Mucosa of gallbladder (tissue), 1 donor: ENCODE data around the gene LY6G5C. TPM values are rescaled to one million over a fixed set of nuclear protein-coding genes. Genes with fewer than 3 reads are reported as not detected.
A peak's percentile ranks its signal among the peaks of the same experiment; 100 is the strongest.

Experiments used
- DNase-seq: peaks from one replicate; pipeline ENCODE4 v3.0.0-alpha.2; 2020; ENCODE audit warnings: low spot score
- total RNA-seq: library from RNA; stranded (reverse); gene quantifications from one replicate; pipeline ENCODE4 v1.2.1, GENCODE V29; 2021
- donor health status: DM: no; HTN: no; CAD: no.

The LY6G5C gene
- total RNA-seq, 1 donor from 2014 or later: 5.2 TPM

GRCh38 chr6:31663126-31663960 lies 17.5 kb downstream of the LY6G5C start:
- DNase-seq: no peak

- no peak for DNase-seq
These were observed 18.6 kb downstream of the LY6G5C start for GRCh38 chr6:31662124-31662723.

DNA sequence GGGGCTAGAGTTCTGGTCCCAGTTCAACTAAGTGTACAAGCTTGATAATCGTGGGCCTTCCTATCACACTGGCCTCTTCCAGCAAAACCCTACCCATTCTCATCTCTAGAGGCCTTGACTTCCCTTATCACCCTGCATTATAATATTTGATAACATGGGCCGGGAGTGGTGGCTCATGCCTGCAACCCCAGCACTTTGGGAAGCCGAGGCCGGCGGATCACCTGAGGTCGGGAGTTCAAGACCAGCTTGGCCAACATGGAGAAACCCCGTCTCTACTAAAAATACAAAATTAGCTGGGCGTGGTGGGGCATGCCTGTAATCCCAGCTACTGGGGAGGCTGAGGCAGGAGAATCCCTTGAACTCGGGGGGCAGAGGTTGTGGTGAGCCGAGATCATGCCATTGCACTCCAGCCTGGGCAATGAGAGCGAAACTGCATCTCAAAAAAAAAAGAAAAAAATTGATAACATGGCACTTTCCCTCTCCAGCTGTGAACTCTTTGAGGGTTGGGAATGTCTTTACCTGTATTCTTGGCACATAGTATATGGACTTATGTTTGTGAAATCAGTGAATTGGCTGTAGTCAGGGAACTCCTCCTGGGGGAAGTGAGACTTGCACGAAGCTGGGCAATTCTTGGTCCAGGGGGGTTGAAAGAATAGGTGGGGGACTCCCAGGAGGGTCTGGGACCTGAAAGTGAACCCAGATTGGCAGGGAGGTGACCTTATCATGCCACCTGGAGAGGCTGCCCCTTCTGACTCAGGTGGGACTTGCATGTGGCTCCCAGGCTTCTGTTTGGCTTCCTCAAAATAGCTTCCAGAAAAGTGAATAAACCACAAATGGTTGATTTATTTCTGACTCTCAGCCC lies 19.4 kb downstream of the LY6G5C start:
- no peak for DNase-seq

DNA sequence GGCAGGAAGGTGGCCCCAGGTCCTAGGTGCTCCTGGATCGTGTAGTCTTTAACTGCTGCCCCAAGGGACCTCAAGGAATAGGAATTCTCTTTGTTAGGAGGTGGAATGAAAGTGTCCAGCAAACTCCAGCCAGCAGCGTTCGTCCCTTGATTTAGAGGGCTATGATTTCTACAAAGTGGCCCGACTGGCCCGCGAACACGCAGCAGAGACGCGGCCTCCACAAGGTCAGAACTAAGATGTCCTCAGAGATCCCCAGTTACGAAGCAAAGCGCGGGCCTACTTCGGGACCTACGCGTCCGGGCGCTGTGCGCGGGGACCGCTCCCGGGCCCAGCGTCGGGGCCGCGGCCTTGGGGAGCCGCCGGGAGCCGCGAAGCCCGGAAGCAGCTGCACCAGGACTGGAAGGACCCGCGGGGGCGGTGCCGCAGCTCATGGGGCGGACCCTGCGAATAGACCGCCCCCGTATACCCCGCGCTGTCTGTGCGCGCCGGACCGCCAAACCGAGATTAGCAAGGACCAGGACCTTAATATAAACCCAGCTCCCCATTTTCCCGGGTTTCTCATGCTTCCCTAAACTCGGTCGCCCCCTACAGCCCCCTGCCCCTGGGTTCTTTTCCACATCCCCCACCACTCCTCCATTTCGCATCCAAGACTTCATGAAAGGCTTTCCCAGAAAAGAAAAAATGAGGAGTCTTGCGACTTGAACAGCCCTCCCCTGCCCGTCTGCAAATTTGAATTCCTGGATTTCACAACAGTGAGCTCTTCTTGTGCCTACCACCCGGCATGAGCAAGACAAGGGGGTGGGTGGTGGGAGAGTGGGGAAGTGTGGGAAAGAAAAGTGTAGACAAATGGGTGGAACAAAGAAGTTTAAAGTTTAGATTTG lies 20.2 kb downstream of the LY6G5C start, which contains the start of gene C6orf47:
TSS of gene C6orf47 (minus strand) at position 398 of the 881 bp plus-strand sequence. CDS start 831 bp downstream, outside the sequence.
- DNase-seq: peak; percentile 84

DNA sequence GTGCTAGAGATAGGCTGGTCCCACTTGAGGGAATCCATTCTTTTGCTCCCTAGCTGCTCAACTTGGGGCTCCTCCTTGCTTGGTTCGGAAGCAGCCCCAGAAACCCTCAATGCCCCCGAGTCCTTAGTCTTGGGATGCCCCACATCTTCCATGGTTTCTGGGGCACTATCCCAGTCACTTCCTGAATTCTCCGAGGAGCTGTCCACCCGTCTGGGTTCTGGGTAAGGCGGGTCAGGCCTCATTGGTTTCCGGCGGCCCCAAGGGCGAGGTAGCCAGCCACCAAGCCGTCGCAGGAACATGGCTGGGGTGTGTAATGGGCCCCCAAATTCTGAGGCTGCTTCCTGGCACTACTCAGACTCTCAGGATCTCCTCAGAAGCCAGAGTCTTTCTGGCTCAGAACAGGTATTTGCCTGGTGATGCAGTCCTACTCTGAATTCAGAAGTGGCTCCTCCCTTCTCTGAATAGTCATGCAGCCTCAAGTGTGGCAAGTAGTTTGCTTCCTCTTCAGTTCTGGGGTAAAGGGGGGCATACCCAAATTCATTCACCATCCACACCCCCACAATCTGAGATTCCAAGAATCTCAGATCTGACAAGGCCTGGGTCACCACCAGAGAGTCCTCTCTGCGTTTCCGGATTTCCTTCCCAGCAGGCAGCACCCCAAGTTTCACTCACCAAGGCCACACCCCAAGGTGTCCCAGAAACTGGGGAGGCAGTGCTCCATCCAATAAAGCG lies 21.1 kb downstream of the LY6G5C start:
- no peak for DNase-seq

GRCh38 chr6:31658983-31659648 lies 21.8 kb downstream of the LY6G5C start:
- no peak for DNase-seq

- no peak for DNase-seq
These were observed 22.6 kb downstream of the LY6G5C start for GRCh38 chr6:31658158-31658688.

DNA sequence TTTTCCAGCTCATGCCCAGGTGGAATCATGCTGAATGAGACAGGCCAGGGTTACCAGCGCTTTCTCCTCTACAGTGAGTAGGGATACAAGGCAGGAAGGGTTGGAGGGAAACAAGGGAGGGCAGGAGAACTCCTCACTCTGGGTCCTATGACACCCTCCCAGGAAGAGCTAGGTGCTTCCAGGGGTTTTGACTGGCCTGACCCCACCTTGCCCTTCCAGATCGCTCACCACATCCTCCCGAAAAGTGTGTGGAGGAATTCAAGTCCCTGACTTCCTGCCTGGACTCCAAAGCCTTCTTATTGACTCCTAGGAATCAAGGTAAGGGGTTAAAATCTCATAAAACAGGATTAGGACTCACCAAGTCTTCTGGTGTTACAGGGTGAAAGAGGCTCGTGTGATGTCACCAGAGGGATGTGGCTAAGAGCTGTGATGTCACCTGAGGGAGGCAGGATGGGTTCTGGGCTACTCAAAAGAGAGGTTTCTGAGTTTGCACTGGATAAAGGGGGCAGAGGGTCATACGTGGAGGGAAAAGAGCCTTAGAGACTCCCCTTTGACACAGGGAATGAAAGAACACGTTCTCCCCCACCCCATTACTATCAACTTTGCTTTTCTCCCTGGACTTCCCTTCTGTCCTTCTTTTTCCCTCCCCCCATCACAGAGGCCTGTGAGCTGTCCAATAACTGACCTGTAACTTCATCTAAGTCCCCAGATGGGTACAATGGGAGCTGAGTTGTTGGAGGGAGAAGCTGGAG lies 23.3 kb downstream of the LY6G5C start:
- no peak for DNase-seq

- DNase-seq: no peak
These were observed 25.3 kb downstream of the LY6G5C start, which contains the start of gene APOM for GRCh38 chr6:31655349-31656237. APOM (plus strand) TSS chr6:31655894; CDS start chr6:31655967, 73 bp downstream.

GRCh38 chr6:31654574-31655348 lies 26.1 kb downstream of the LY6G5C start:
- no peak for DNase-seq

GRCh38 chr6:31652925-31653724 lies 27.7 kb downstream of the LY6G5C start:
- peak; percentile 90 for DNase-seq

DNA sequence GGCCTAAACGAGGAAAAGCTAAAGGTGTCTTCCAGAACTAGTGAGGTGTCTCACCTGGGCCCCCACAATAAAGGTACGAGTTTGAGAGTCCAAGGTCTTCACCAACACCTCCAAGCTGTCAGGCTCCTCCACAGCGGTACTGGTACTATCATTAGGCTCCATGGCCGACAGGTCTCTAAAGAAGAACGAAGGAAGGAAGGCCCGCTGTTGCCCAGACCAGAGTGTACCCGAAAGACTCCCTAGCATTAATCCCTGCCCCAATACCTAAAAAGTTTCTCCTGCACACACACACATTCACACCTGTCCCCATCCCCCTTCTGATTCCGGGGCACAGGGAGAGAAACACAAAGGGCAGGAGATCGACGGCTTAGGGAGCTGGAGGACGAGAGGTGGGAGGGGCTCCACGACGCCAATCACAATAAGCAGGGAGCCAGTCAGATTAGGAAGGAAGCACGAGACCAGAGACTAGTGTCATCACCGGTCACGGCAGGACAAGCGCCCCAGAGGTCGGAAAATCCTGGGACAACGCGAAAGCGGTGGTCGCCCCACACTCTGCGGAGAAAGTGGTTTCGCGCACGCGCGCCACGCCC lies 29.2 kb downstream of the LY6G5C start:
- no peak for DNase-seq

DNA sequence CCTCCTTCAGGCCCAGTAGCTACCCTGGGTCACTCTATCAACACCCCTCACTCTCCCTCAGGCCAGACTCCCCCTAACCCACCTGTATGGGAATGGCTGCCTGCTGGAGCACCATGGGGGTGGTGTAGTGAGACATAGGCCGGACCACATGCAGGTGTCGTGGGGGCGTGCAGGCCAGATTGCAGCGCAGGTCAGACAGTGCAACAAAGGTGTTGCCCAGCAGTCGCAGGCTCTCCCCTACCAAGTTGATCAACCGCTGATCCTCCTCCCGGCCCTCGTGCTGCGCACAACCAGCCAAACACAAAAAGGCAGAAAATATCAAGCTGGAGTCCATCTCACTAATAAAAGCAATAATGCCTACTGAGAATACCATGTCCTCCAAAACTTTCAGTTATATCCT lies 35.5 kb downstream of the LY6G5C start:
- DNase-seq: no peak

DNA sequence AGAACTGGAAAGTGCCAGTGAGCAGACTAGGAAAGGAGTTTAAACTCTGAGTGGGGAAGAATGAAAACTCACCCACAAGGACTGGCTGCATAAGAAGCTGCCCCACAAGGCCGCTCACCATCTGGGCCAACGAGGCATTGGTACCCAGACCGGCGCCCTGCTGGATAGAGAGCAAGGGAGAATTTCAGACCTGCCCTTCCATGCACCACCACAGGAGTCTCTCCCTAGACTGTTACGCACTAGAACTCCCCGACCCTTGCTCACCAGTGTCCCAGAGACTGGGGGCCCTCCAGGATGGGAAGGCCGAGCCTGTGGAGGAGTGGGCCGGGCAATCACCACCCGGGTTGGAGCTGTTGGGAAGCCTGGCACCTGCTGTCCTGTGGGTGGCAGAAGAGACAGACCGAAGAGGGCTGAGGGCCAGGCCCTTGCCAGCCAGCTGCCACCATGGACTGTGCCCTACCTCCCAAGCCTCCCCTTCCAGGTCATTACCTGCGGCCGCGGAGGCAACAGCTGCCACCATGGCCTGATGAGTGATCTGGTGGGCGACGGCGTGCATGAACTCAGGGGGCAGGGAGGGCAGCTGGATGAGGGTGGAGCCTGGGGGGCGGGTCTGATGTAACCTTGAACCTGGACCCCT lies 36.9 kb downstream of the LY6G5C start:
- DNase-seq: no peak
